A549 treated with DMSO at 1 μM for 4 hours (cell line): ENCODE data around the gene GFAP. TPM values are rescaled to one million over a fixed set of nuclear protein-coding genes. Genes with fewer than 3 reads are reported as not detected.

Experiments
- total RNA-seq: library from RNA; stranded (reverse); fragments of 200-300 nt; extraction: Qiagen RNA extraction; gene quantifications from 5 replicates; pipeline ENCODE4 v1.2.3, GENCODE V29; 2022; ENCODE audit warnings: low read depth

Gene GFAP
- 0.44 to 2.4 TPM (median 0.71 TPM) in 5 replicates for total RNA-seq

GRCh38 chr17:44915321-44915726 lies at the start of gene GFAP:
Gene GFAP, minus strand, starts transcription at chr17:44915500. Its CDS starts 14 bp downstream, at chr17:44915486.

DNA sequence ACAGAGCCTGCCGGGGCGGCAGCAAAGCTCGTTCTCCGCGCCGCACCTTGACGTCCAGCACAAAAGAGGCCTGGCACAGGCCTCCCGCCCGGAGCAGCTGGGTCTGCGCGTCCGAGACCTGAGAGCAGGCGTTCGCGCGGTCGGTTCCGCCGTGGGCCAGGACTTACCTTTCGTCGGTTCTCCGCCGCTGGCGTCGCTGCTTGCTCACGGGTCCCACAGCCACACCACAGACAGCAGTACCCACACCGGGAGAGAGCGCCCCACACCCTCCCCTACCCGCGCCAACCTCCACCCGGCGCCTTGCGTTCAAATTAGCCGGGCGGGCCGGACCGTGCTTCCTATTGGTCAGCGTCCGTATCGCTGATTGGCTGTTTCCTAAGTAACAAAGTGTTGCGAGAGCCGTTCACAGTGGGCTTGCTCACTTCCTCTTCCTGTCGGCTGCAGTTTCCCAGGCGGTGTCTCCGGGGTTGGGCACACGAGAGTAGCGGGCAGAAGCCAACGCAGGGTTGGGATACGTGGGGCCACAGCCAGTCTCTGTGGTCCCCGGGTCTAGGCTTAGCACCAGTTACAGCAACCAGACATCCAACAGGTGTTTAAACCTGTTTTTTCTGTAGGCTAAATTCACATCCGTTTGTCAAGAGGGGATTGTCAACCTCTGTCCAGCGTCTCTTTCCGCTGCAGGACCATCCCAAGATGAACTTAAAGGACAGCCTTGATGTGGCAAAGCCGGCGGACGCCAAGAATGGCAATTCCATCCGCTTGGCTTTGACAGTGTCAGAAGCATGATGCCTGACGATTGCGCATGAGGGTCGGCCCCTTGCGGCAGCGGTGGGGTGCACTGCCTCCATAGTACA lies 32.4 kb upstream of the GFAP start, which contains the start of gene KIF18B:
Gene KIF18B (minus strand): TSS at position 313 of the 854 bp plus-strand sequence. CDS start 11,429 bp downstream, outside the sequence.

GRCh38 chr17:44899074-44899782 lies 16.1 kb downstream of the GFAP start, which contains the start of gene EFTUD2:
Gene EFTUD2, minus strand, starts transcription at chr17:44899445. Its CDS starts 4,924 bp downstream, at chr17:44894521.

Other genes starting within 250 kb of the GFAP start
- 27.6 to 35.2 TPM (median 31.4 TPM) in 5 replicates for gene CCDC43, start 225.7 kb downstream of the GFAP start, total RNA-seq
- 26.8 to 31.8 TPM (median 28.9 TPM) in 5 replicates for gene DBF4B, start 206.8 kb downstream of the GFAP start, total RNA-seq
- 1.9 to 2.7 TPM (median 2.1 TPM) in 5 replicates for gene ADAM11, start 156.5 kb downstream of the GFAP start, total RNA-seq
- gene GJC1, start 85.2 kb downstream of the GFAP start, total RNA-seq = 34.3 to 45.2 TPM (median 42.8 TPM) in 5 replicates
- not detected in 5 replicates for gene HIGD1B, start 67.6 kb downstream of the GFAP start, total RNA-seq
- 159 to 184 TPM (median 170 TPM) in 5 replicates for gene EFTUD2, start 16.1 kb downstream of the GFAP start, total RNA-seq
- gene KIF18B, start 32.3 kb upstream of the GFAP start, total RNA-seq = 33.4 to 46.7 TPM (median 45.4 TPM) in 5 replicates
- 17.6 to 30.5 TPM (median 24.6 TPM) in 5 replicates for gene C1QL1, start 52.8 kb upstream of the GFAP start, total RNA-seq
- gene DCAKD, start 136.1 kb upstream of the GFAP start, total RNA-seq = 18.0 to 24.0 TPM (median 20.5 TPM) in 5 replicates
- gene NMT1, start 145.8 kb upstream of the GFAP start, total RNA-seq = 162 to 316 TPM (median 205 TPM) in 5 replicates
- 177 to 204 TPM (median 194 TPM) in 5 replicates for gene PLCD3, start 217.0 kb upstream of the GFAP start, total RNA-seq
- gene ACBD4, start 220.2 kb upstream of the GFAP start, total RNA-seq = 5.0 to 8.9 TPM (median 7.8 TPM) in 5 replicates
- gene HEXIM1, start 233.0 kb upstream of the GFAP start, total RNA-seq = 48.8 to 56.1 TPM (median 51.9 TPM) in 5 replicates
- 12.6 to 18.6 TPM (median 18.0 TPM) in 5 replicates for gene HEXIM2, start 246.4 kb upstream of the GFAP start, total RNA-seq